Left forelimb (tissue), 1 donor: ENCODE data around the gene IGLL1.
"Not testable (repeated sequence)": the region's sequence is repeated elsewhere in the genome, so short reads cannot be mapped to it uniquely, and the experiment has no call there.

ENCODE experiments used
- DNase-seq: peaks from one replicate; pipeline ENCODE4 v3.0.0-alpha.2; 2018; ENCODE audit warnings: low spot score

Gene IGLL1

DNA sequence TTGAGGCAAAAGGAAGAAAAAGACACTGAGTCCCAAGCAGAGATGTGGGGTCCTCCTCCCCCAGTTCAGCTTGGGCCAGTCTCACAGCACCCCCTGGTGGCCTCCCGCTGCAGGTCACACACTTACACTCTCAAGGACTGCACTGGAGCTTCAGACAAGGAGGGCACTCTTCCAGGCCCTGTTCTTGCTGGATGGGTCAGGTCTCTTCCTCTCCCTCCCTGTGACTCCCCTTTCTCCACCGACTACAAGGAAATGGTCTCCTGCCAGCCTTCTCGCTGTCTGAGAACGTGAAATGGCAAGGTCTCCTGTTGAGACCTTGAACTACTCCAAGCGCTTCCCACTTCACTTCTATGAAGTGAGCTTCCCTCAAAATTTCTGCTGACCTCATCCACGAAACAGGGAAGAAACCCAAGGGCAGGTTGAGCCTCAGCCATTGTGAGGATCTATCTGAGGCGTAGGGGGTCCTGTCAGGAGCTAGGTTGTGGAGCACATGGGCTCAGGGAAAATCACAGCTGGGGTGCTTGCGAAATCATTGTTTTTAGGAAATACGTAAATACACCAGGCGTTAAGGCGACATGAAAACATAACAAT, 11.2 kb upstream of the IGLL1 start:
- DNase-seq = no peak

DNA sequence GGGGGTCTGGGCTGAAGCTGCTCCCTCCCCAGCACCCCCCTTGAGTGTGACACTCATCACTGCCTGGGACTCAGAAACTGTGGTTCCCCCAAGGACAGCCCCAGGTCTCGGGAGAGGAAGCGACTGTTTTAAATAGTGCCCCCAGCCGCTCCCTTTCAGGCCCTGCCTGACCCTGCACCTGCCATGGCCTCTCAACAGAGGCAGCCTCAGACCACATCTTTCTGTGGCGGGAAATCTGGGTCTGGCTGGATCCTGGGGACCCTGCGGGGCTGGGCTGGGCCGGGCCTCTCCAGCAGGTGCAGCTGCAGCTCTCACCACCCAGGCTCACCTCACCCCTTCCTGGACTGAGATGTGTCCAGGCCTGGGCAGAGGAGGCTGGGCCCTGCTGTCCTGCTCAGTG, 3.7 kb upstream of the IGLL1 start:
- DNase-seq = no peak

- DNase-seq = no peak
Measured at GRCh38 chr22:23583153-23583552, 3.1 kb upstream of the IGLL1 start.

GRCh38 chr22:23581260-23581650, 1.2 kb upstream of the IGLL1 start:
- no peak for DNase-seq

DNA sequence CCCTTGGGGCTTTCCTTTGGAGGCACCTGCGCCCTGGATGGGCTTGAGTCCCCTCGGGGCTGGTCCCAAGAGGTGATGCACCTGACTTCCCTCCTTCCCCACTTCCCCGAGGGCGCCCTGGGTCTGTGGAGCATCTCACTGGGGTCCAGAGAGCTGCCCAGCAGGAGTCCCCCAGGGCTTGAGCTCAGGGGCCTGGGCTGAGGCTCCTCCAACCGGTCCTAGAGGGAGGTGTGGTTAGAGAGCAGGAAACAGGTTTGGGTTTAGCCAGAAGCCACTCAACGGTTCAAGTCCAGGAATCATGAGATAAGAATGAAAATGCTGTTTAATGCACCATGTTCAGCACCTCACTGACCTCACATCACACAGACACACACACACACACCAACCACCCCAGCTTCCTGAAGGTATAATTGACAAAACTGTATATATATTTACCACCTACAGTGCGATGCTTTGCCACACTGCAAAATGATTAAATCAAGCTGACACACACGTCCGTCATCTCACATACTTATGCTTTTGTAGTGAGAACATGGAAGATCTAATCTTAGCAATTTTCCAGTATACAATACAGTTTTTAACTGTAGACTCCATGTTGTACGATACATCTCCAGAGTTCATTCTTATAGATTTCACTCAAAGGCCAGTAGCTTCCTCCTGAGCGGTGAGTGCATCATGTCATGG, 628 bp upstream of the IGLL1 start:
- no peak for DNase-seq

- DNase-seq = no peak
Measured at GRCh38 chr22:23579280-23579679, 810 bp downstream of the IGLL1 start.

GRCh38 chr22:23578306-23578705, 1.8 kb downstream of the IGLL1 start:
- no peak for DNase-seq

DNA sequence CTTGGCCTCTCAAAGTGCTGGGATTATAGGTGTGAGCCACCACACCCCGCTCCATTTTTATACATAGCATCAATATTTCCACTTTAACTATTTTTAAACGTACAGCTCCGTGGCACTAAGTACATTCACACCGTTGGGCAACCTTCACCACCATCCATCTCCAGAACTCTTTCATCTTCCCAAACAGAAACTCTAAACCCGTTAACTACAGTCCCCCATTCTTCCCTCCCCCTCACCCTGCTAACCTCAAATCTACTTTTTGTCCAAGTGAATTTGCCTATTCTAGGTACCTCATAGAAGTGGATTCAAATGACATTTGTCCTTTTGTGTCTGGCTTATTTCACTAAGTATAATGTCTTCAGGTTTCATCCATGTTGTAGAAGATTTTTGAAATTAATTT, 3.4 kb downstream of the IGLL1 start:
- DNase-seq = no peak

DNA sequence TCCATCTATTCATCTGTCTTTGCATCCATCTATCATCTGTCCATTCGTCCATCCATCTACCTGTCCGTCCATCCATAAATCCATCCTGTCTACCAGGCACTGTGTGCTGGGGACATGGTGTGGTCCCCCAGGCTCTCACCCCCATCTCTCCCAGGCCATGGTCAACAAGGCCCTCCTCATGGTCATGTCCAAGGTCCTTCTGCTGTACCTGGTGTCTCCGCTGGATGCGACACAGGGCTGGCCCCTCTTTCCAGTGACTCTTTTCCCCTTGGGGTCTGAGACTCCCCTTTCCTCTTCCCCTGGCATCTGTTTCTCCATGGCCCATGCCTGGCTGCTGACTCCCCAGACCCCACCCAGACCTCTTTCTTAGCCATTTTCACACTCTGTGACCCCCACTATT, 4.5 kb downstream of the IGLL1 start:
- no peak for DNase-seq

GRCh38 chr22:23574877-23575276, 5.2 kb downstream of the IGLL1 start:
- DNase-seq = no peak

- no peak for DNase-seq
Measured at GRCh38 chr22:23574371-23574811, 5.7 kb downstream of the IGLL1 start.

- DNase-seq = not testable (repeated sequence)
Measured at GRCh38 chr22:23573701-23574235, 6.3 kb downstream of the IGLL1 start.

DNA sequence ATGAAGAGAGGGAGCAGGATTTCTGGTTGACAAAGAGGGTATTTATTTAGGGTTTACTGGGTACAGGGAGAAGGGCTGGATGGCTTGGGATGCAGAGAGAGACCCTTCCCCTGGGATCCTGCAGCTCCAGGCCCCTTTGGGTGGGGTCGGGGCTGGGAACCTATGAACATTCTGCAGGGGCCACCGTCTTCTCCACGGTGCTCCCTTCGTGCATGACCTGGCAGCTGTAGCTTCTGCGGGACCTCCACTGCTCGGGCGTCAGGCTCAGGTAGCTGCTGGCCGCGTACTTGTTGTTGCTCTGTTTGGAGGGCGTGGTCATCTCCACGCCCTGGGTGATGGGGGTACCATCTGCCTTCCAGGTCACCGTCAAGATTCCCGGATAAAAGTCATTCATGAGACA, 7.0 kb downstream of the IGLL1 start:
- not testable (repeated sequence) for DNase-seq

DNA sequence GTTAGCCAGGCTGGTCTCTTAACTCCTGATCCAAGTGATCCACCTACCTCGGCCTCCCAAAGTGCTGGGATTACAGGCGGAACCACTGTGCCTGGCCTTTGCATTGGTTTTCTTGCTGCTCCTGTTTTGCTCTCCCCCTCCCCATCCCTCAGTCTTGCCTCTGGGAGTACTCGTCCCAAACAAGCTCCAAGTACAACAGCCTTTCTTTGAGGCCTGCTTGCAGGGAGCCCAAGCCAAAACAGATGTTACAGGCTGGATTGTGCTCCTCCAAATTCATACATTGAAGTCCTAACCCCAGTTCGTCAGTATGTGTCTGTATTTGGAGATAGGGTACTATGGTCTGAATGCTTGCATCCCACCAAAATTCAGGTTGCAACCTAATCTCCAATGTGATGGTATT, 8.6 kb downstream of the IGLL1 start:
- no peak for DNase-seq

- no peak for DNase-seq
Measured at GRCh38 chr22:23570681-23571080, 9.4 kb downstream of the IGLL1 start.

GRCh38 chr22:23569716-23570115, 10.4 kb downstream of the IGLL1 start:
- no peak for DNase-seq

DNA sequence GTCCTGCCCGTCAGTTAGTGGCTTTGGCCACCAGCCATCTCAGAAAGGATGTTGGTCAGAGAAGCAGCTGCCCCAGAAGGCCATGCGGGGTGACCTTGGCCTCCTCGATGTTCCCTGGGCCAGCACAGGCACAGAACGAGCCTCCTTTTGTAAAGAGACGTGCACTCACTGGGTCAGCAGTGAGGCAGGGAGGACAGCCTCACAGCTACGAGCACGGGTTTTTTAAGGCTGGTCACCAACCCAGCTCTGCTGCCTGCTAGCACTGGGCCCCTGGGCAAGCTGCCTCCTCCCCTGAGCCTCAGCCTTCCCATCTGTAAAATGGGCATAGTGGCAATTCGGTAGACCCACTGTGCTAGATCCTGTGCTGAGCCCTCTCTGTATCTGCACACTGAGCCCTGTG, 10.8 kb downstream of the IGLL1 start:
- DNase-seq = no peak

DNA sequence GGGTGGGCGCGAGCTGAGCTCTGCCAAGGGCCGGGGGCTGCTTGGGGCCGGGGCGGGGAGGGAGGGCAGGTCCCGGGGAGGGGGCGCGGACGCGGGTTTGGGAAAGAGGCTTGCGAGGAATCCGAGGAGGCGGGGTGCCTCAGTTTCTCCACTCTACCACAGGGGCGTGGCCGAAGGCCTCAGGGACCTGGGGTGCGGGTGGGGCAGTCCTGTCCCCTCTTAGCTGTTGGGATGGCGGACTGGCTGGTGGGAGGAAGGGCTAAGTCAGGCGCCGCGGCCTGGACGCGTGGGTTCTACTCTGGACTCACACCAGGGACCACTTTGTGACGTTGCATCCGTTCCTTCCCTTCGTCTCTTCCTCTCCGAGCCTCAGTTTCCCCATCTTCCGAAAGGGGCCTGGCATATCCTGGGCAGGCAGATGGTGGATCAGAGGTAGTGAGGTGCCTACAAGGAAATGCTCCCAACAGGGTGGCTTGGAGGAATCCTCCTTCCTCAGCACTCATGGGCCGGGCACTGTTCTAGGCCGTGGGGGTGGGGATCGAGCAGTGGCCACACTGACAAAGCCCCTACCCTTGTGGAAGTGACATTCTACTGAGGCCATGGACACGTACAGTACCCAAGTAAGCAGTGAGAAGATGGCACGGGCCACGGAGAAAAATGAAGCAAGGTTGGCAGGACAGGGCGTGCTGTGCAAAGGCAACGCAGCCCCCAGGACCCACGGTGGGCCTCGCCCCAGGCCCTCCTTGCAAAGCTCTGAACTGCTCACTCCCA, 13.2 kb downstream of the IGLL1 start:
- no peak for DNase-seq

- no peak for DNase-seq
Measured at GRCh38 chr22:23565915-23566704, 14.0 kb downstream of the IGLL1 start.

- DNase-seq = no peak
Measured at GRCh38 chr22:23565305-23565914, 14.7 kb downstream of the IGLL1 start.

- DNase-seq = no peak
Measured at GRCh38 chr22:23564276-23564675, 15.8 kb downstream of the IGLL1 start.

- no peak for DNase-seq
Measured at GRCh38 chr22:23563111-23563510, 17.0 kb downstream of the IGLL1 start.
